ENCODE measurements around the gene LRRC75B.

Gene LRRC75B

DNA sequence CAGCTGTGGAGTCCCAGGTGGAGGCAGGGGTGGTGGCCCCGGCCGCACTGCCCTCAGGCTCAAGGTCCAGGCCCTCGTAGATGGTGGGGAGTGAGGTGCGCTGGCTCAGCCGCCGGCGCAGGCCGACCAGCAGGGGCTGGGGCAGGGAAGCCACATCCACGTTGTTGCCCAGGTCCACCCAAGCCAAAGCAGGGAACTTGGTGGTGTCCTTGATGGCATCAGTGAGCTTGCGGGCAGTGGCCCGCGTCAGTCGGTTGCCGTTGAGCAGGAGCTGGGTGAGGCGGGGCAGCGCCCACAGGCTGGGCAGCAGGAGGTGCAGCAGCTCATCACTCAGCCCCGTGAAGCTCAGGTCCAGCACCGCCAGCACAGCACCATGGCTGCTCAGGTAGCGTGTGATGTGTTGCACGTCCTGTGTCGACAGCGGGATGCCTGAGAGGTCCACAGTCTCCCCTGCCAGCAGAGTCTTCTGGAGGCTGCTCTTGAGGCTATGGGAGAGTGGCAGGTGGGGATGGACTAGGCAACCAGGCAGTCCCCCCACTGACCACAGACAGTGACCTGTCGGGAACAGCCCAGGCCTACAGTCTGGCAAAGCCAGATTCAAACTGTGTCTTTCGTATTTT, 6.8 kb downstream of the LRRC75B start:
- H3K4me3 ChIP-seq (replicated peaks; ENCODE audit: low read depth, low read length) = no peak overlapping the region
- DNase-seq (ENCODE audit: low read depth) = no peak
- no peak for TF ChIP-seq CTCF (IDR thresholded peaks at IDR 0.05; ENCODE audit: low read length, missing control alignments)

DNA sequence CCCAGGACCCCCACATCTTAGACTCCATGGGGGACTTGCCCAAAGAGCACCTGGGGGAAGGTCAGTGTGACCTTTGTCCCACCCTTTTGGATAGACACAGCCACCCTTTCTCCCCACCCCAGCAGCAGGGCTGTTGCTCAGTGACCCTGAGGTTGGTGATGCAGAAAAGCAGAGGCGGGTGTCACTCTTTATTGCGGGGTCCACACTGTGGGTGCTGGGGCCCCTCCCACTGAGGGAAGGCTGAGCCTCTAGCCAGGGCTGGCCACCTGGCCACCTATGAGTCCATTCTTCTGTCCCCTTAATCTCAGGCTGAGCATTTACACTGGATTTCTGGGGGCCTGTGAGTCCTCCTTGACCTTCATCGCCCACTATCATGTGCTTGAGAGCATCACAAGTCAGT, 7.4 kb downstream of the LRRC75B start:
- TF ChIP-seq CTCF (IDR thresholded peaks at IDR 0.05; ENCODE audit: low read length, missing control alignments) = no peak
- H3K4me3 ChIP-seq (replicated peaks; ENCODE audit: low read depth, low read length) = no peak overlapping the region
- DNase-seq (ENCODE audit: low read depth) = no peak

GRCh38 chr22:24584871-24585411, 7.9 kb downstream of the LRRC75B start:
- no peak for TF ChIP-seq CTCF (IDR thresholded peaks at IDR 0.05; ENCODE audit: low read length, missing control alignments)
- no peak overlapping the region for H3K4me3 ChIP-seq (replicated peaks; ENCODE audit: low read depth, low read length)
- DNase-seq (ENCODE audit: low read depth) = no peak

DNA sequence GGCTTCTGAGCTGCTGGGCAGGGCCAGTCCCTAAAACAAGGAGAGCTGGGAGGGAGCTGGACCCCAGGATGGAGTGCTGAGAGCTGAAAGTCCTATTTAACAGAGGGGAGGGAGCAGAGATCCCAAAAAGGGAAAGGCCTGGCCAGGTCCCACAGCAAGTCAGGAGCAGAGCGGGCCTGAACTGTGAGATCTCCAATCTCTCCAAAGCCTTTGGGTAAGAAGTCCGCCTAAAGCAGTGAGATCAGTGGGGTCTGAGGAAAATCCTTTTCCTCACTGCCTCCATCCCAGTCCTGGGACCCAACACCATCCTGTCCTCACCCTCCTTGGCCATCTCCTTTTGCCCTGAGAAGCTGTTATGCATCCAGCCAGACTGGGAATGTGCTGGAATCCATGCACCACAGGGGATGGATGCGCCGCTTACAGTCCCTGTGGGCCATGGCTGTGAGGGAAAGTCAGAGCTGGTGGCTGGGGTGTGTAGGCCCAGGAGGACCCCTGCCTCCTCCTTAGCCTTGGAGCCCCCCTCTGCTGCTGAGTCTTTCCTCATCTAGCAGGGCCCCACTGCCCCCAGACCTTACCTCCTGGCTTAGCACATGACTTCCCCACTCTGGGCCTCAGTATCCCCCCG, 8.6 kb downstream of the LRRC75B start:
- TF ChIP-seq CTCF (IDR thresholded peaks at IDR 0.05; ENCODE audit: low read length, missing control alignments) = no peak
- no peak for DNase-seq (ENCODE audit: low read depth)
- H3K4me3 ChIP-seq (replicated peaks; ENCODE audit: low read depth, low read length) = no peak overlapping the region

- H3K4me3 ChIP-seq (replicated peaks; ENCODE audit: low read depth, low read length) = no peak overlapping the region
- no peak for TF ChIP-seq CTCF (IDR thresholded peaks at IDR 0.05; ENCODE audit: low read length, missing control alignments)
- DNase-seq (ENCODE audit: low read depth) = peak; percentile 40
Observed at GRCh38 chr22:24583221-24584165, 9.4 kb downstream of the LRRC75B start.

DNA sequence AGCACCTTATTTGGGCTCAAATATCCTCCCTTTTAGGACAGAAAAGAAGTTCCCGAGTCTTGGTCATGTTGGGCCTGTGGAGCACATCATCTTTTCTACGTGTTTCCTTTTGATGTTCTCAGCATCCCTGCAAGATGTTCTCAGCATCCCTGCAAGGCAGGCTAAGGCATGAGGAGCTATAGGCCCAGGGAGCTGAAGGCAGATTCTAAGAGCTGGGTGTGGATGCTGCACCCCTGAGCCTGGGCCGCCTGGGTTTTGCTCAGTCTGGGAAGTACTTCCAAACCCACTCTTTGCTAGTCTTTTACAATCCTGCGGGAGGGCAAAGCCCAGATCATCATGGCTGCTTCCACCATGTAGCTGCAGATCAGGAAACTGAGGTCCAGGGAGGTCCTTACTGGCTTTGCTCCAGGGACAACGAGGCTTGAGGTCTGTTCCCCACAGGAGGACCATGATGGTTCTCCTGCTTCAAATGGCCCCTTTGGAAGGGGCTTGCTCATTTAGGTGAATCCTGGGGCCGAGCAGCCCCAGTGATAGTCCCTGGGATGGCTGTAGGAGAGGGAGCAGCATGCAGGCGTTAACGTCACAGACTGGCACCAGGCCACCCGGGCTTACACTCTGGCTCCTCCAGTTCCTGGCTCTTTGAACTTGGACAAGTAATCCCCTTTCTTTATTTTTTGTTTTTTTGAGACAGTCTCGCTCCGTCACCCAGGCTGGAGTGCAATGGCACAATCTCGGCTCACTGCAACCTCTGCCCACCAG, 10.6 kb downstream of the LRRC75B start:
- TF ChIP-seq CTCF (IDR thresholded peaks at IDR 0.05; ENCODE audit: low read length, missing control alignments) = no peak
- no peak for DNase-seq (ENCODE audit: low read depth)
- no peak overlapping the region for H3K4me3 ChIP-seq (replicated peaks; ENCODE audit: low read depth, low read length)

Measured in fibroblast of pulmonary artery (primary cell).